ENCODE results near the gene FUT1. TPM values are rescaled to one million over a fixed set of nuclear protein-coding genes. Genes with fewer than 3 reads are reported as not detected.

FUT1 gene
- total and polyA plus RNA-seq, 10 of the 15 experiments (the other 5 are each of a cell fraction or from before 2014, with no cell fraction given) = 0.01 TPM; not detected in 9

- TF ChIP-seq NRF1 (conservative IDR thresholded peaks at IDR 0.05; ENCODE audit: low read depth, low read length) (no peak), PAX8 (IDR thresholded peaks at IDR 0.05) (no peak), ATF2 (IDR thresholded peaks at IDR 0.05; ENCODE audit: low read length) (no peak), E2F8 (IDR thresholded peaks at IDR 0.05; ENCODE audit: low read depth, partially characterized antibody) (no peak), KLF5 (IDR thresholded peaks at IDR 0.05; ENCODE audit: partially characterized antibody) (no peak), ZNF622 (IDR thresholded peaks at IDR 0.05) (no peak)
Observed at GRCh38 chr19:48698046-48698445, 54.4 kb downstream of the FUT1 start (continued).

Small RNA genes lying within 50 kb of the gene (small RNA-seq; reads per million reads assigned to genes)
- not detected for gene RNU6-317P

Other genes with a start within 250 kb of the FUT1 start
Only the 7 nearest of the 25 such genes appear.
- gene NTN5, start 79.6 kb downstream of the FUT1 start, total RNA-seq (2014; rRNA removed) = not detected in 2 replicates
- not detected in 2 replicates for gene NTN5, start 79.6 kb downstream of the FUT1 start, total RNA-seq (2014; rRNA removed; fragmentation: Illumina TruSeq; extraction: Trizol)
- gene NTN5, start 79.6 kb downstream of the FUT1 start, total RNA-seq (2021) = not detected in 2 replicates
- gene NTN5, start 79.6 kb downstream of the FUT1 start, polyA plus RNA-seq (2011; rRNA removed) = 0.07 TPM in 1 of 2 replicates, not detected in the other
- gene NTN5, start 79.6 kb downstream of the FUT1 start, polyA plus RNA-seq (2014; fragmentation: Illumina TruSeq; extraction: Trizol) = not detected in 2 replicates
- not detected for gene NTN5, start 79.6 kb downstream of the FUT1 start, polyA plus RNA-seq (2014; fragmentation: Nextera tagmentation; extraction: Ambion mirVana)
- 0.22 and 0.23 TPM in 2 replicates for gene NTN5, start 79.6 kb downstream of the FUT1 start, polyA plus RNA-seq (2014; rRNA removed)
- not detected for gene NTN5, start 79.6 kb downstream of the FUT1 start, polyA plus RNA-seq (2016; fragmentation: Nextera tagmentation; extraction: Ambion mirVana)
- not detected in 2 replicates for gene FUT2, start 56.7 kb downstream of the FUT1 start, total RNA-seq (2014; rRNA removed)
- gene FUT2, start 56.7 kb downstream of the FUT1 start, total RNA-seq (2014; rRNA removed; fragmentation: Illumina TruSeq; extraction: Trizol) = not detected in 2 replicates
- gene FUT2, start 56.7 kb downstream of the FUT1 start, total RNA-seq (2021) = not detected in 2 replicates
- gene FUT2, start 56.7 kb downstream of the FUT1 start, polyA plus RNA-seq (2011; rRNA removed) = not detected in 2 replicates
- not detected in 2 replicates for gene FUT2, start 56.7 kb downstream of the FUT1 start, polyA plus RNA-seq (2014; fragmentation: Illumina TruSeq; extraction: Trizol)
- gene FUT2, start 56.7 kb downstream of the FUT1 start, polyA plus RNA-seq (2014; fragmentation: Nextera tagmentation; extraction: Ambion mirVana) = under 1 TPM in 1 of 2 experiments, not detected in 1; 0.02 TPM
- not detected in 2 replicates for gene FUT2, start 56.7 kb downstream of the FUT1 start, polyA plus RNA-seq (2014; rRNA removed)
- under 1 TPM; 0.07 to 0.13 TPM for gene FUT2, start 56.7 kb downstream of the FUT1 start, polyA plus RNA-seq (2016; fragmentation: Nextera tagmentation; extraction: Ambion mirVana)
- gene MAMSTR, start 32.9 kb downstream of the FUT1 start, total RNA-seq (2014; rRNA removed) = 0.11 and 0.73 TPM in 2 replicates
- gene MAMSTR, start 32.9 kb downstream of the FUT1 start, total RNA-seq (2014; rRNA removed; fragmentation: Illumina TruSeq; extraction: Trizol) = 0.13 and 0.18 TPM in 2 replicates
- 0.32 and 0.33 TPM in 2 replicates for gene MAMSTR, start 32.9 kb downstream of the FUT1 start, total RNA-seq (2021)
- 0.13 and 0.24 TPM in 2 replicates for gene MAMSTR, start 32.9 kb downstream of the FUT1 start, polyA plus RNA-seq (2011; rRNA removed)
- 0.22 TPM in 1 of 2 replicates, not detected in the other for gene MAMSTR, start 32.9 kb downstream of the FUT1 start, polyA plus RNA-seq (2014; fragmentation: Illumina TruSeq; extraction: Trizol)
- under 1 TPM in 1 of 2 experiments, not detected in 1; 0.04 TPM for gene MAMSTR, start 32.9 kb downstream of the FUT1 start, polyA plus RNA-seq (2014; fragmentation: Nextera tagmentation; extraction: Ambion mirVana)
- 0.31 and 0.49 TPM in 2 replicates for gene MAMSTR, start 32.9 kb downstream of the FUT1 start, polyA plus RNA-seq (2014; rRNA removed)
- gene MAMSTR, start 32.9 kb downstream of the FUT1 start, polyA plus RNA-seq (2016; fragmentation: Nextera tagmentation; extraction: Ambion mirVana) = under 1 TPM; 0.48 to 0.57 TPM
- not detected in 2 replicates for gene RASIP1, start 12.0 kb downstream of the FUT1 start, total RNA-seq (2014; rRNA removed)
- not detected in 2 replicates for gene RASIP1, start 12.0 kb downstream of the FUT1 start, total RNA-seq (2014; rRNA removed; fragmentation: Illumina TruSeq; extraction: Trizol)
- gene RASIP1, start 12.0 kb downstream of the FUT1 start, total RNA-seq (2021) = 0.08 and 0.19 TPM in 2 replicates
- not detected in 2 replicates for gene RASIP1, start 12.0 kb downstream of the FUT1 start, polyA plus RNA-seq (2011; rRNA removed)
- gene RASIP1, start 12.0 kb downstream of the FUT1 start, polyA plus RNA-seq (2014; fragmentation: Illumina TruSeq; extraction: Trizol) = not detected in 2 replicates
- gene RASIP1, start 12.0 kb downstream of the FUT1 start, polyA plus RNA-seq (2014; fragmentation: Nextera tagmentation; extraction: Ambion mirVana) = not detected
- gene RASIP1, start 12.0 kb downstream of the FUT1 start, polyA plus RNA-seq (2014; rRNA removed) = 0.19 TPM in 1 of 2 replicates, not detected in the other
- gene RASIP1, start 12.0 kb downstream of the FUT1 start, polyA plus RNA-seq (2016; fragmentation: Nextera tagmentation; extraction: Ambion mirVana) = not detected
- not detected in 2 replicates for gene IZUMO1, start 5.7 kb downstream of the FUT1 start, total RNA-seq (2014; rRNA removed)
- not detected in 2 replicates for gene IZUMO1, start 5.7 kb downstream of the FUT1 start, total RNA-seq (2014; rRNA removed; fragmentation: Illumina TruSeq; extraction: Trizol)
- gene IZUMO1, start 5.7 kb downstream of the FUT1 start, total RNA-seq (2021) = not detected in 2 replicates
- gene IZUMO1, start 5.7 kb downstream of the FUT1 start, polyA plus RNA-seq (2011; rRNA removed) = not detected in 2 replicates
- gene IZUMO1, start 5.7 kb downstream of the FUT1 start, polyA plus RNA-seq (2014; fragmentation: Illumina TruSeq; extraction: Trizol) = not detected in 2 replicates
- not detected for gene IZUMO1, start 5.7 kb downstream of the FUT1 start, polyA plus RNA-seq (2014; fragmentation: Nextera tagmentation; extraction: Ambion mirVana)
- not detected in 2 replicates for gene IZUMO1, start 5.7 kb downstream of the FUT1 start, polyA plus RNA-seq (2014; rRNA removed)
- not detected for gene IZUMO1, start 5.7 kb downstream of the FUT1 start, polyA plus RNA-seq (2016; fragmentation: Nextera tagmentation; extraction: Ambion mirVana)
- gene FGF21, start 2.9 kb upstream of the FUT1 start, total RNA-seq (2014; rRNA removed) = not detected in 2 replicates
- not detected in 2 replicates for gene FGF21, start 2.9 kb upstream of the FUT1 start, total RNA-seq (2014; rRNA removed; fragmentation: Illumina TruSeq; extraction: Trizol)
- gene FGF21, start 2.9 kb upstream of the FUT1 start, total RNA-seq (2021) = not detected in 2 replicates
- gene FGF21, start 2.9 kb upstream of the FUT1 start, polyA plus RNA-seq (2011; rRNA removed) = not detected in 2 replicates
- not detected in 2 replicates for gene FGF21, start 2.9 kb upstream of the FUT1 start, polyA plus RNA-seq (2014; fragmentation: Illumina TruSeq; extraction: Trizol)
- not detected for gene FGF21, start 2.9 kb upstream of the FUT1 start, polyA plus RNA-seq (2014; fragmentation: Nextera tagmentation; extraction: Ambion mirVana)
- not detected in 2 replicates for gene FGF21, start 2.9 kb upstream of the FUT1 start, polyA plus RNA-seq (2014; rRNA removed)
- not detected for gene FGF21, start 2.9 kb upstream of the FUT1 start, polyA plus RNA-seq (2016; fragmentation: Nextera tagmentation; extraction: Ambion mirVana)
- gene BCAT2, start 58.4 kb upstream of the FUT1 start, total RNA-seq (2014; rRNA removed) = 60.0 and 65.3 TPM in 2 replicates
- gene BCAT2, start 58.4 kb upstream of the FUT1 start, total RNA-seq (2014; rRNA removed; fragmentation: Illumina TruSeq; extraction: Trizol) = 29.4 and 30.7 TPM in 2 replicates
- 72.2 and 75.4 TPM in 2 replicates for gene BCAT2, start 58.4 kb upstream of the FUT1 start, total RNA-seq (2021)
- gene BCAT2, start 58.4 kb upstream of the FUT1 start, polyA plus RNA-seq (2011; rRNA removed) = 16.3 and 37.0 TPM in 2 replicates
- 15.5 and 47.0 TPM in 2 replicates for gene BCAT2, start 58.4 kb upstream of the FUT1 start, polyA plus RNA-seq (2014; fragmentation: Illumina TruSeq; extraction: Trizol)
- gene BCAT2, start 58.4 kb upstream of the FUT1 start, polyA plus RNA-seq (2014; fragmentation: Nextera tagmentation; extraction: Ambion mirVana) = 10 to 100 TPM in 1 of 2 experiments, 1 to 10 TPM in 1; 4.2 to 11.0 TPM
- gene BCAT2, start 58.4 kb upstream of the FUT1 start, polyA plus RNA-seq (2014; rRNA removed) = 85.7 and 86.9 TPM in 2 replicates
- 10 to 100 TPM; 98.2 to 98.5 TPM for gene BCAT2, start 58.4 kb upstream of the FUT1 start, polyA plus RNA-seq (2016; fragmentation: Nextera tagmentation; extraction: Ambion mirVana)

Data from GM12878 (cell line).